HG03354 (cell line): ENCODE data around the gene EPS8.

Experiments used
- ATAC-seq: cut with Tn5 transposase; IDR thresholded peaks from one replicate; pipeline ENCODE4 v1.9.1; 2021; ENCODE audit warnings: mild to moderate bottlenecking; ENCODE audit not compliant: unreplicated experiment, poor library complexity, severe bottlenecking

Gene EPS8

GRCh38 chr12:15789220-15790171 lies at the start of gene EPS8:
TSS of gene EPS8 (minus strand) at chr12:15789388. CDS start at chr12:15682951, 106,437 bp downstream.
- ATAC-seq: peak; percentile 91

- no peak for ATAC-seq
These were observed 48.1 kb upstream of the EPS8 start for GRCh38 chr12:15837141-15837790.

GRCh38 chr12:15834575-15834974 lies 45.4 kb upstream of the EPS8 start:
- ATAC-seq: no peak

GRCh38 chr12:15831315-15831978 lies 42.3 kb upstream of the EPS8 start:
- no peak for ATAC-seq

GRCh38 chr12:15830538-15830937 lies 41.4 kb upstream of the EPS8 start:
- ATAC-seq: no peak

- no peak for ATAC-seq
These were observed 40.8 kb upstream of the EPS8 start for GRCh38 chr12:15829949-15830348.

GRCh38 chr12:15829255-15829654 lies 40.1 kb upstream of the EPS8 start:
- ATAC-seq: no peak

- ATAC-seq: no peak
These were observed 37.9 kb upstream of the EPS8 start for GRCh38 chr12:15827136-15827535.

- ATAC-seq: no peak
These were observed 35.3 kb upstream of the EPS8 start for GRCh38 chr12:15824516-15824915.

GRCh38 chr12:15823360-15824128 lies 34.4 kb upstream of the EPS8 start:
- ATAC-seq: no peak

- ATAC-seq: no peak
These were observed 30.7 kb upstream of the EPS8 start for GRCh38 chr12:15819644-15820437.

GRCh38 chr12:15818418-15818817 lies 29.2 kb upstream of the EPS8 start:
- ATAC-seq: no peak

- ATAC-seq: no peak
These were observed 26.5 kb upstream of the EPS8 start for GRCh38 chr12:15815730-15816129.

GRCh38 chr12:15811214-15812127 lies 22.3 kb upstream of the EPS8 start:
- ATAC-seq: no peak

- no peak for ATAC-seq
These were observed 19.5 kb upstream of the EPS8 start for GRCh38 chr12:15808652-15809051.

GRCh38 chr12:15808250-15808649 lies 19.1 kb upstream of the EPS8 start:
- no peak for ATAC-seq

GRCh38 chr12:15806826-15807225 lies 17.6 kb upstream of the EPS8 start:
- ATAC-seq: no peak
